Testis (tissue), 3 donors: ENCODE results near the gene RHOH. TPM values are rescaled to one million over a fixed set of nuclear protein-coding genes. Genes with fewer than 3 reads are reported as not detected.

Source experiments
- DNase-seq: peaks from one replicate; pipeline ENCODE4 v3.0.0-alpha.2; 2019
- H3K27ac ChIP-seq, 2 donors: fragments of 200-600 bp; sonication (generic); one replicate each; pipeline ENCODE4 v1.5.1; 2019
- H3K27me3 ChIP-seq: fragments of 200-600 bp; sonication (generic); one replicate; pipeline ENCODE4 v1.5.1; 2019
- H3K36me3 ChIP-seq: fragments of 200-600 bp; sonication (generic); one replicate; pipeline ENCODE4 v1.5.1; 2017; ENCODE audit warnings: low read depth; ENCODE audit errors: missing control alignments
- H3K4me1 ChIP-seq: fragments of 200-600 bp; sonication (generic); one replicate; pipeline ENCODE4 v1.5.1; 2019
- H3K4me3 ChIP-seq, 2 donors: fragments of 200-600 bp; sonication (generic); one replicate each; pipeline ENCODE4 v1.5.1; 2017 to 2019
- H3K9me3 ChIP-seq: fragments of 200-600 bp; sonication (generic); one replicate; pipeline ENCODE4 v1.5.1; 2017
- CTCF ChIP-seq, 3 experiments: fragments of 450-650 bp in 2 of 3; fragments of 200-600 bp in 1 of 3; sonication (generic) in 1 of 3; IDR thresholded peaks; one replicate each; pipeline ENCODE4 v1.5.1; 2016 to 2019; ENCODE audit warnings: antibody characterized with exemption in 3 of 3, mild to moderate bottlenecking in 2 of 3, moderate library complexity in 1 of 3
- POLR2A ChIP-seq: fragments of 450-650 bp; IDR thresholded peaks from one replicate; pipeline ENCODE4 v1.6.1; 2017; ENCODE audit warnings: antibody characterized with exemption, mild to moderate bottlenecking, moderate library complexity
- WGBS, 2 donors: methylation state at CpG; one replicate each; pipeline ENCODE4 v1.1.5; 2018; 5-methylcytosine and 5-hydroxymethylcytosine counted together
- intact Hi-C: fragments of 100-400 bp; cut with DNase I; formaldehyde crosslinking; loops from one replicate; pipeline ENCODE4 v1.15.1; 2023; ENCODE audit warnings: low total_unique reads
- polyA plus RNA-seq: library from polyadenylated mRNA; stranded (reverse); fragments of 350-450 nt; fragmentation: Illumina TruSeq; extraction: RNeasy Lipid Tissue Mini Kit (QIAGEN cat#74804); gene quantifications from one replicate; pipeline ENCODE4 v1.2.3, GENCODE V29; 2014; ENCODE audit warnings: low read depth, low replicate concordance; ENCODE audit not compliant: insufficient read depth
- total RNA-seq, 2 donors: library from RNA; depleted of rRNA; stranded (reverse); fragments of >200 nt; gene quantifications; one replicate each; pipeline ENCODE4 v1.2.3, GENCODE V29; 2016

Gene RHOH
- total and polyA plus RNA-seq, 3 donors from 2014 or later: 0.39 to 2.5 (median 1.2) TPM

- Histone ChIP-seq H3K27me3 (no peaks in the 10 kb centered on the region), H3K4me3 (no peak overlapping the region), H3K27ac (no peak overlapping the region), H3K36me3 (no peaks in the 10 kb centered on the region), H3K4me1 (no peaks in the 10 kb centered on the region), H3K9me3 (no peaks in the 10 kb centered on the region)
- DNase-seq: no peak
- WGBS, 2 donors: 87 to 91% methylated on average over 2 of the region's 2 CpGs
- TF ChIP-seq CTCF (IDR thresholded peaks at IDR 0.05) (no peak), POLR2A (no peak)
- intact Hi-C loops: no loop called here
Measured at GRCh38 chr4:40262861-40263260, 66.0 kb downstream of the RHOH start.

GRCh38 chr4:40264497-40264896 is 67.7 kb downstream of the RHOH start:
- Histone ChIP-seq H3K27me3 (no peaks in the 10 kb centered on the region), H3K36me3 (no peaks in the 10 kb centered on the region), H3K4me1 (no peaks in the 10 kb centered on the region), H3K9me3 (no peaks in the 10 kb centered on the region), H3K4me3 (no peak overlapping the region), H3K27ac (no peak overlapping the region)
- TF ChIP-seq POLR2A: no peak
- intact Hi-C loops: no loop called here
- WGBS, 2 donors: 83% methylated on average over 6 of the region's 6 CpGs
- no peak for DNase-seq

GRCh38 chr4:40264995-40265909 is 68.4 kb downstream of the RHOH start:
- 81 to 83% methylated on average over 13 to 15 of the region's 15 CpGs for WGBS, 2 donors
- H3K9me3 ChIP-seq: no peaks in the 10 kb centered on the region
- no peaks in the 10 kb centered on the region for H3K36me3 ChIP-seq
- no peak overlapping the region for H3K27ac ChIP-seq
- H3K4me1 ChIP-seq: no peaks in the 10 kb centered on the region
- no peak overlapping the region for H3K4me3 ChIP-seq
- intact Hi-C loops: no loop called here
- TF ChIP-seq POLR2A (no peak), CTCF (IDR thresholded peaks at IDR 0.05) (no peak)
- no peaks in the 10 kb centered on the region for H3K27me3 ChIP-seq
- DNase-seq: no peak

GRCh38 chr4:40265910-40266274 is 69.1 kb downstream of the RHOH start:
- Histone ChIP-seq H3K4me3 (no peak overlapping the region), H3K4me1 (no peaks in the 10 kb centered on the region), H3K36me3 (no peaks in the 10 kb centered on the region), H3K9me3 (no peaks in the 10 kb centered on the region), H3K27ac (no peak overlapping the region), H3K27me3 (no peaks in the 10 kb centered on the region)
- TF ChIP-seq POLR2A (no peak), CTCF (IDR thresholded peaks at IDR 0.05) (no peak)
- intact Hi-C loops: no loop called here
- DNase-seq: no peak
- 93 to 94% methylated on average over 4 of the region's 4 CpGs for WGBS, 2 donors

GRCh38 chr4:40269133-40269532 is 72.3 kb downstream of the RHOH start:
- no peak for TF ChIP-seq CTCF (IDR thresholded peaks at IDR 0.05)
- no peaks in the 10 kb centered on the region for H3K27me3 ChIP-seq
- no peaks in the 10 kb centered on the region for H3K4me1 ChIP-seq
- H3K9me3 ChIP-seq: no peaks in the 10 kb centered on the region
- no peak overlapping the region for H3K4me3 ChIP-seq
- no peak for DNase-seq
- no peaks in the 10 kb centered on the region for H3K36me3 ChIP-seq
- 42 to 57% methylated on average over 1 of the region's 1 CpG for WGBS, 2 donors
- H3K27ac ChIP-seq: no peak overlapping the region
- intact Hi-C loops: no loop called here
